Smooth muscle cell of trachea (primary cell): ENCODE results near the gene HSD17B12. TPM values are rescaled to one million over a fixed set of nuclear protein-coding genes. Genes with fewer than 3 reads are reported as not detected.

Experiments
- total RNA-seq: library from RNA; depleted of rRNA; stranded (reverse); fragments of >200 nt; gene quantifications from 2 replicates; pipeline ENCODE4 v1.2.1, GENCODE V29; 2014

Gene HSD17B12
- 59.9 and 93.8 TPM in 2 replicates for total RNA-seq

GRCh38 chr11:43680521-43681400 is at the start of gene HSD17B12:
Gene HSD17B12, plus strand, starts transcription at chr11:43680738. Its CDS starts 90 bp downstream, at chr11:43680828.

GRCh38 chr11:43880640-43881159 is 200.2 kb downstream of the HSD17B12 start, which contains the start of gene ALKBH3:
Gene ALKBH3, plus strand, starts transcription at chr11:43880831. Its CDS starts 1,822 bp downstream, at chr11:43882653.

Other genes starting within 250 kb of the HSD17B12 start
- 32.1 and 39.4 TPM in 2 replicates for gene ALKBH3, start 200.1 kb downstream of the HSD17B12 start, total RNA-seq